ENCODE results near the gene TOR2A. TPM values are rescaled to one million over a fixed set of nuclear protein-coding genes. Genes with fewer than 3 reads are reported as not detected.

TOR2A gene
- total and polyA plus RNA-seq, 7 experiments from 2014 or later, result 9.5 to 22.3 (median 16.6) TPM

DNA sequence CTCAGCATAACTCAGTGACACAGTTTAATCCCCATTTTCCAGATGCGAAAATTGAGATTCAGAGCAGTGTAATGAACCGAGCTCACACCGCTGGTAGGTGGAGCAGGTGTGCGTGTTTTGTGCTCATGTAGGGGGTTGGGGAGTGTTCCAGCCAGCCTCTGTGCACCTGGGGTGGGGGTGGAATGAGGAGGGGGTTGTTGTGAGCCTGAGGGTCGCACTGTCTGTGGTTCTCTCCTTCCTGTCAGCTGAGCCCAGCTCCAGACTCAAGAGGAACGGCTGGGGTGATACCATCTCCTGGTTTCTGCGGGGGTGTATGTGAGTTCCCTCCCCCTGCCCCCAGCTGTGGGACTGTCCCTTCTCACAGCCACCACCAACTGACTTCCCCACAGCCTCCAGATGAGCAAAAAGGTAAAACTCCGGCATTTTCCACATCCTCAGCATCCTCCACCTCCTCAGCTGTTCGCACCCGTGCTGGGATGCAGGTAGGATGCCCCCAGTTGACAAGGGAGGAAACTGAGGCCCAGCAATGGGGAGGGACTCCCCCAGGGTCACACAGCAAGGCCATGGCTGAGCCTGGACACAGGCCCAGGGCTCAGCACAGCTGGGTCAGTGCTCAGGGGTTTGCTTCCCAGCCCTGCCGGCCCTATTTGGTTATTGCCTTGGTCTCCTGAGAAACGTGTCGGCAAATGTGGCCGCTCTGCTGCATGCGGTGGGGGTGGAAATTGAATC is 41.3 kb upstream of the TOR2A start:
- ChIA-PET CTCF (interaction anchor here (0.6 to 2.7 kb wide), 5 partner anchors 9 to 138 kb away, joined by 3 to 12 read pairs (median 3); partner anchors contain the start of genes CDK9 and TOR2A), POLR2A (interaction anchor here (0.7 to 3.4 kb wide), 14 partner anchors 9 to 325 kb away, joined by 3 to 30 read pairs (median 4); partner anchors contain the start of genes CDK9, FPGS, LRSAM1 and RPL12)
- Mint-ChIP-seq H3K4me3 (peak overlapping the region; percentile 94 to 100 (median 98)), H3K36me3 (peaks cover 4 to 29% (median 5%) of the 10 kb centered on the region in 5 donors), H3K9me3 (no peaks in the 10 kb centered on the region), H3K27me3 (no peaks in the 10 kb centered on the region), H3K4me1 (peaks cover 21 to 66% (median 49%) of the 10 kb centered on the region in 7 donors), H3K27ac (peak overlapping the region; percentile 90 to 98 (median 94))
- Histone ChIP-seq H3K4me3 (ENCODE audit: low read length) (peak overlapping the region; percentile 97), H3K36me3 (ENCODE audit: control insufficient read depth in 2 of 3, insufficient read depth in 3 of 3, low read length in 3 of 3) (peaks cover 11 to 35% (median 20%) of the 10 kb centered on the region in 3 experiments), H3K27me3 (ENCODE audit: control insufficient read depth in 2 of 2, insufficient read depth in 2 of 2, low read length in 2 of 2) (no peaks in the 10 kb centered on the region), H3K4me1 (ENCODE audit: control insufficient read depth in 2 of 2, insufficient read depth in 2 of 2, low read length in 2 of 2) (peaks cover 36 to 39% of the 10 kb centered on the region in 2 donors), H3K9me3 (ENCODE audit: control insufficient read depth in 2 of 3, low read length in 3 of 3) (no peaks in the 10 kb centered on the region), H3K27ac (ENCODE audit: low read depth, low read length) (peak overlapping the region; percentile 88)
- intact Hi-C loops (cut with micrococcal nuclease), result loop anchor here (1.0 to 10.0 kb wide), 7 partner anchors 9 to 498 kb away; partner anchors contain the start of genes GOLGA2 (in 1 of the 2), PTGES2 (in 1 of the 2), STXBP1 (in 1 of the 2) and SWI5 (in 1 of the 2)
- DNase-seq (peak; percentile 47 to 88 (median 84)), ATAC-seq (peak; percentile 74)

DNA sequence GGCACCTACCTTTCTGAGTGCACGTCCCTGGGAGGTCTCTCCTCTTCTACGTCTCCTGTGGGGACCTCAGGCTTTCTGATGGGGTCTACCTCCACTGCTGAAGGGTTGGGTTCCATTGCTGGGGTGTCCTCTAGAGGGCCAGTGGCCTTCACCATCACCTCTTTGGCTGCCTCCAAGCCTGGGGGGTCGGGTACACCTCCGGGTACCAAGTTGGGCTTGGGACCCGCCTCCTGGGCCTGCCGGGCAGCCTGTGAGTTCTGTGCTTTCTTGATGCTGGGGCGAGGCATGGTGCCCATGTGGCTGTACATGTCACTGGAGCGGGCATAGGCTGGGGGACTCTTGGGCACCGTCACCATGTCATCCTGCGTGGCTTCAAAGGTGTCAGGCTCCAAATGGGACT is 38.9 kb upstream of the TOR2A start:
- ATAC-seq, result no peak

GRCh38 chr9:127773272-127773671 is 38.2 kb upstream of the TOR2A start:
- CTCF ChIA-PET, result interaction anchor here (0.6 to 1.5 kb wide), 3 partner anchors 10 to 257 kb away, joined by 3 to 5 read pairs (median 5); no protein-coding TSS in a partner anchor
- H3K9me3 ChIP-seq (ENCODE audit: control insufficient read depth in 2 of 3, low read length in 3 of 3), result no peaks in the 10 kb centered on the region
- no peak overlapping the region for H3K4me3 ChIP-seq (ENCODE audit: low read length)
- H3K27me3 ChIP-seq (ENCODE audit: control insufficient read depth in 2 of 2, insufficient read depth in 2 of 2, low read length in 2 of 2), result no peaks in the 10 kb centered on the region
- peaks cover 37 to 69% (median 62%) of the 10 kb centered on the region in 7 donors for H3K4me1 Mint-ChIP-seq
- no peaks in the 10 kb centered on the region for H3K9me3 Mint-ChIP-seq
- POLR2A ChIA-PET, result interaction anchor here (0.6 to 11.2 kb wide), 6 partner anchors 11 to 144 kb away, joined by 3 to 99 read pairs (median 3); partner anchors contain the start of genes CDK9, PTRH1 and TTC16
- ATAC-seq (no peak), DNase-seq (no peak)
- H3K27ac Mint-ChIP-seq, result peak overlapping the region in 7 of 9 donors; percentile 73 to 96 (median 79)
- no peak overlapping the region for H3K27ac ChIP-seq (ENCODE audit: low read depth, low read length)
- H3K36me3 ChIP-seq (ENCODE audit: control insufficient read depth in 2 of 3, insufficient read depth in 3 of 3, low read length in 3 of 3), result peaks cover 11 to 35% (median 20%) of the 10 kb centered on the region in 3 experiments
- H3K4me3 Mint-ChIP-seq, result peak overlapping the region in 2 of 10 donors; percentile 38 to 58
- peaks cover 4 to 36% (median 5%) of the 10 kb centered on the region in 5 donors for H3K36me3 Mint-ChIP-seq
- H3K4me1 ChIP-seq (ENCODE audit: control insufficient read depth in 2 of 2, insufficient read depth in 2 of 2, low read length in 2 of 2), result peaks cover 41 to 42% of the 10 kb centered on the region in 2 donors
- intact Hi-C loops (cut with micrococcal nuclease), result loop anchor here (5.0 to 10.0 kb wide), 3 partner anchors 294 to 502 kb away; partner anchors contain the start of genes GOLGA2 (in 1 of the 2), NAIF1 (in 1 of the 2), PTGES2 (in 1 of the 2) and SLC25A25 (in 1 of the 2)
- H3K27me3 Mint-ChIP-seq, result no peaks in the 10 kb centered on the region

More for the DNA sequence above, 38.9 kb upstream of the TOR2A start:
- H3K9me3 ChIP-seq (ENCODE audit: control insufficient read depth in 2 of 3, low read length in 3 of 3), result no peaks in the 10 kb centered on the region
- POLR2A ChIA-PET, result interaction anchor here (3.4 kb wide), 1 partner anchor 11 kb away, joined by 30 read pairs; the partner anchor contains the start of gene CDK9
- Mint-ChIP-seq H3K4me3 (peak overlapping the region in 7 of 10 donors; percentile 6 to 63 (median 38)), H3K9me3 (no peaks in the 10 kb centered on the region), H3K27ac (peak overlapping the region; percentile 32 to 95 (median 77)), H3K4me1 (peaks cover 30 to 65% (median 57%) of the 10 kb centered on the region in 7 donors), H3K27me3 (no peaks in the 10 kb centered on the region), H3K36me3 (peaks cover 4 to 33% (median 5%) of the 10 kb centered on the region in 5 donors)
- H3K4me3 ChIP-seq (ENCODE audit: low read length), result no peak overlapping the region
- peak overlapping the region; percentile 16 for H3K27ac ChIP-seq (ENCODE audit: low read depth, low read length)
- peaks cover 11 to 35% (median 20%) of the 10 kb centered on the region in 3 experiments for H3K36me3 ChIP-seq (ENCODE audit: control insufficient read depth in 2 of 3, insufficient read depth in 3 of 3, low read length in 3 of 3)
- DNase-seq, result no peak
- H3K4me1 ChIP-seq (ENCODE audit: control insufficient read depth in 2 of 2, insufficient read depth in 2 of 2, low read length in 2 of 2), result peaks cover 36 to 37% of the 10 kb centered on the region in 2 donors
- intact Hi-C loops (cut with micrococcal nuclease), result loop anchor here (5.0 to 10.0 kb wide), 3 partner anchors 293 to 501 kb away; partner anchors contain the start of genes GOLGA2 (in 1 of the 2), NAIF1 (in 1 of the 2), PTGES2 (in 1 of the 2) and SLC25A25 (in 1 of the 2)
- CTCF ChIA-PET, result interaction anchor here (1.5 to 2.7 kb wide), 2 partner anchors 9 to 11 kb away, joined by 5 to 12 read pairs; partner anchors contain the start of gene CDK9
- no peaks in the 10 kb centered on the region for H3K27me3 ChIP-seq (ENCODE audit: control insufficient read depth in 2 of 2, insufficient read depth in 2 of 2, low read length in 2 of 2)

- POLR2A ChIA-PET, result interaction anchor here (0.9 to 11.2 kb wide), 4 partner anchors 9 to 134 kb away, joined by 3 to 99 read pairs (median 3); partner anchors contain the start of genes CDK9, PTRH1 and TTC16
- Histone ChIP-seq H3K36me3 (ENCODE audit: control insufficient read depth in 2 of 3, insufficient read depth in 3 of 3, low read length in 3 of 3) (peaks cover 11 to 39% (median 27%) of the 10 kb centered on the region in 3 experiments), H3K27ac (ENCODE audit: low read depth, low read length) (no peak overlapping the region), H3K4me3 (ENCODE audit: low read length) (no peak overlapping the region), H3K4me1 (ENCODE audit: control insufficient read depth in 2 of 2, insufficient read depth in 2 of 2, low read length in 2 of 2) (peaks cover 48 to 49% of the 10 kb centered on the region in 2 donors), H3K27me3 (ENCODE audit: control insufficient read depth in 2 of 2, insufficient read depth in 2 of 2, low read length in 2 of 2) (no peaks in the 10 kb centered on the region), H3K9me3 (ENCODE audit: control insufficient read depth in 2 of 3, low read length in 3 of 3) (no peaks in the 10 kb centered on the region)
- DNase-seq (no peak), ATAC-seq (no peak)
- Mint-ChIP-seq H3K4me1 (peaks cover 36 to 71% (median 65%) of the 10 kb centered on the region in 7 donors), H3K27ac (peak overlapping the region in 8 of 9 donors; percentile 49 to 96 (median 91)), H3K4me3 (no peak overlapping the region), H3K27me3 (no peaks in the 10 kb centered on the region), H3K36me3 (peaks cover 2 to 34% (median 5%) of the 10 kb centered on the region in 5 donors), H3K9me3 (no peaks in the 10 kb centered on the region)
- CTCF ChIA-PET, result interaction anchor here (0.6 to 1.5 kb wide), 3 partner anchors 11 to 258 kb away, joined by 3 to 5 read pairs (median 5); no protein-coding TSS in a partner anchor
- intact Hi-C loops (cut with micrococcal nuclease), result loop anchor here (5.0 to 10.0 kb wide), 3 partner anchors 295 to 502 kb away; partner anchors contain the start of genes GOLGA2 (in 1 of the 2), NAIF1 (in 1 of the 2), PTGES2 (in 1 of the 2) and SLC25A25 (in 1 of the 2)
Observed at GRCh38 chr9:127772603-127773002, 37.5 kb upstream of the TOR2A start.

DNA sequence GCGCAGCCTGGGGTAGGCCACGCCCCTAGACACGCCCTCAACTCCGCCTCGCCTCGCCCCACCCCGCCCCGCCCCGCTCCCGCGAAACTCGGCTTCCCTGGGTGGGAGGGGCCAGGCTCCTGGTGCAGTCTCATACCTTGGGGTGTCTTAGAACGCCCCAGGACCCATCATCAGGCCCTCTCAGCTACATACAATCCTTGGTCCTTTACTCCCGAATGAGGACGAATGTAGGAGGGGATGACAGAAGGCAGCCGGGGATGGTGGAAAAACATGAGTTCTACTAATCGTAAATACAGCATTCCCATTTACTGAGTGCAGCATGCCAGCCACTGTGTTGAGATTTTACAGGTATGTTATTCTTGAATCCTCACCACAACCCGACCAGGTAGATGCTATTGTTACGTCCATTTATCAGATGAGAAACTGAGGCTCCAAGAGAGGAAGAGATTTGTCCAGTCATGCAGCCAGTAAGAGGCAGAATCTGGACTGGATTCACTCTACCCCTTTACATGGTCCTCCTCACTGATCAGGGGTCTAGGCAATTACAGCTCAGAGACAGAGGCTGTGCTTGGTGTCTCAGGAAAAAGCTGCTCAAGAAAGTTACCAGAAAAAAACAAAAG is 36.6 kb upstream of the TOR2A start:
- DNase-seq, result no peak
- no peak for ATAC-seq
- Histone ChIP-seq H3K4me1 (ENCODE audit: control insufficient read depth in 2 of 2, insufficient read depth in 2 of 2, low read length in 2 of 2) (peaks cover 56 to 58% of the 10 kb centered on the region in 2 donors), H3K9me3 (ENCODE audit: control insufficient read depth in 2 of 3, low read length in 3 of 3) (no peaks in the 10 kb centered on the region), H3K4me3 (ENCODE audit: low read length) (no peak overlapping the region), H3K36me3 (ENCODE audit: control insufficient read depth in 2 of 3, insufficient read depth in 3 of 3, low read length in 3 of 3) (peaks cover 11 to 43% (median 28%) of the 10 kb centered on the region in 3 experiments), H3K27ac (ENCODE audit: low read depth, low read length) (peak overlapping the region; percentile 90), H3K27me3 (ENCODE audit: control insufficient read depth in 2 of 2, insufficient read depth in 2 of 2, low read length in 2 of 2) (no peaks in the 10 kb centered on the region)
- Mint-ChIP-seq H3K27ac (peak overlapping the region; percentile 90 to 96 (median 94)), H3K9me3 (no peaks in the 10 kb centered on the region), H3K4me3 (peak overlapping the region; percentile 74 to 92 (median 86)), H3K4me1 (peaks cover 38 to 77% (median 71%) of the 10 kb centered on the region in 7 donors), H3K27me3 (no peaks in the 10 kb centered on the region), H3K36me3 (peaks cover 0 to 33% (median 5%) of the 10 kb centered on the region in 5 donors)
- CTCF ChIA-PET, result interaction anchor here (0.6 to 1.4 kb wide), 5 partner anchors 11 to 212 kb away, joined by 3 to 6 read pairs (median 3); partner anchors contain the start of gene CDK9
- POLR2A ChIA-PET, result interaction anchor here (0.6 to 11.2 kb wide), 14 partner anchors 7 to 210 kb away, joined by 3 to 99 read pairs (median 3); partner anchors contain the start of genes CDK9, FPGS and SH2D3C
- intact Hi-C loops (cut with micrococcal nuclease), result loop anchor here (1.0 to 10.0 kb wide), 11 partner anchors 8 to 503 kb away; partner anchors contain the start of genes TOR2A (in 2 of the 2), FPGS (in 1 of the 2), GOLGA2 (in 1 of the 2) and NAIF1 (in 1 of the 2)
